Pancreas (tissue), 10 donors: ENCODE data around the gene WDR3. TPM values are rescaled to one million over a fixed set of nuclear protein-coding genes. Genes with fewer than 3 reads are reported as not detected.
A peak's percentile ranks its signal among the peaks of the same experiment; 100 is the strongest.

ENCODE experiments used
- ATAC-seq, 4 donors: fragments of 200-7000 bp; cut with Tn5 transposase; one replicate each; pipeline versions ENCODE4 v1.8.0 to v1.9.1; 2020; ENCODE audit warnings: mild to moderate bottlenecking in 4 of 4, moderate library complexity in 4 of 4
- DNase-seq, 6 donors: peaks; one replicate each; pipeline ENCODE4 v3.0.0-alpha.2; 2020
- FAIRE-seq: peaks from 2 replicates; lab custom pipeline; 2012; peaks lifted over from hg19 to GRCh38; lab: Jason Lieb, UNC
- H3K27ac ChIP-seq, 4 donors: fragments of 200-600 bp; sonication (generic); 1 replicate in 3 of 4; 2 replicates in 1 of 4; pipeline versions ENCODE4 v1.5.0 to v1.8.0; 2020
- H3K27me3 ChIP-seq, 4 donors: fragments of 200-600 bp; one replicate each; pipeline ENCODE4 v1.8.0; 2021
- H3K36me3 ChIP-seq, 3 donors: fragments of 200-600 bp; sonication (generic) in 1 of 3; one replicate each; pipeline versions ENCODE4 v1.5.0 to v1.8.0; 2020 to 2021
- H3K4me1 ChIP-seq, 3 donors: fragments of 200-600 bp; one replicate each; pipeline ENCODE4 v1.8.0; 2021
- H3K4me3 ChIP-seq, 4 donors: fragments of 200-600 bp; sonication (generic) in 2 of 4; one replicate each; pipeline versions ENCODE4 v1.5.0 to v1.8.0; 2020 to 2021
- H3K9me3 ChIP-seq, 4 donors: fragments of 200-600 bp; one replicate each; pipeline ENCODE4 v1.8.0; 2021
- CTCF ChIP-seq, 4 donors: fragments of 200-600 bp; sonication (generic) in 3 of 4; IDR thresholded peaks; one replicate each; pipeline versions ENCODE4 v1.5.0 to v1.8.0; 2021; ENCODE audit warnings: antibody characterized with exemption in 4 of 4
- WGBS, 2 donors: extraction: QIAGEN DNeasy Blood & Tissue Kit; methylation state at CpG; one replicate each; pipeline ENCODE4 v1.1.7; 2013; 5-methylcytosine and 5-hydroxymethylcytosine counted together
- intact Hi-C, 3 donors: fragments of 100-400 bp; cut with DNase I; formaldehyde crosslinking; loops; one replicate each; pipeline versions ENCODE4 v1.11.1 to v1.14.2; 2022
- polyA plus RNA-seq, 2 donors: library from polyadenylated mRNA; stranded (reverse); fragments of 200-250 nt; gene quantifications; one replicate each; pipeline ENCODE4 v1.2.3, GENCODE V29; 2013
- total RNA-seq, 6 donors: library from RNA; stranded (reverse); fragmentation: NEBNext Ultra II Directional in 4 of 6; extraction: Animal tissue kit (Norgen Biotek cat#: 25700) in 4 of 6; gene quantifications; one replicate each; pipeline versions ENCODE4 v1.2.1 to v1.2.4, GENCODE V29; 2021 to 2023
- donor health status: healthy with polysubstance abuse.
- donor health status: DM: no; HTN: no; CAD: no; lungs with moderate emphysema.
- donor health status: DM: no; HTN: no; CAD: no.
- donor health status: control.
- donor health status: control.
- donor health status: Bipolar disorder and iron deficiency.
- donor health status: DM: yes; HTN: yes; CAD: no.
- donor health status: DM: no; HTN: no; CAD: no.
- donor health status: DM: no; HTN: no; CAD: no.
- donor health status: DM: yes; HTN: yes; CAD: no.

The WDR3 gene
- total and polyA plus RNA-seq, 8 donors: 1.5 to 18.8 (median 12.3) TPM

DNA sequence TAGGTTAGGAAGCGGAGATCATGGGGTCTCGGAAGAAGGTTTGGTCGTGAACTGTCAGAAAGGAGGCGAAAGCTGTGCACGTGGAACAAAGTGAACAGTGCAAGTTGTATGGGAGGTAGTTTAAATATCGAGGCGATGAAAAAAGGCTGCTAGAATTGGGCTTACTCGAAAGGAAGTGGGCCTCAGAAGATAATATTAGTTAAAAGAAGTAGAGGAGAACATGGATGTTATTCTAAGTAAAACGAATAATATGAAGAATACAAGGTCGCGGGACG lies 571 bp downstream of the WDR3 start:
- 0% methylated on average over 12 of the region's 12 CpGs for WGBS, 2 donors
- Histone ChIP-seq H3K4me1 (peaks cover 30 to 34% (median 32%) of the 10 kb centered on the region in 3 donors), H3K36me3 (peaks cover 0 to 7% (median 3%) of the 10 kb centered on the region in 3 donors), H3K27me3 (no peaks in the 10 kb centered on the region), H3K27ac (peak overlapping the region in 3 of 4 donors; percentile 65 to 90 (median 81)), H3K4me3 (peak overlapping the region; percentile 87 to 96 (median 90)), H3K9me3 (no peaks in the 10 kb centered on the region)
- DNase-seq (no peak), ATAC-seq (no peak), FAIRE-seq (no peak)
- intact Hi-C loops: no loop called here
- TF ChIP-seq CTCF (IDR thresholded peaks at IDR 0.05): no peak

DNA sequence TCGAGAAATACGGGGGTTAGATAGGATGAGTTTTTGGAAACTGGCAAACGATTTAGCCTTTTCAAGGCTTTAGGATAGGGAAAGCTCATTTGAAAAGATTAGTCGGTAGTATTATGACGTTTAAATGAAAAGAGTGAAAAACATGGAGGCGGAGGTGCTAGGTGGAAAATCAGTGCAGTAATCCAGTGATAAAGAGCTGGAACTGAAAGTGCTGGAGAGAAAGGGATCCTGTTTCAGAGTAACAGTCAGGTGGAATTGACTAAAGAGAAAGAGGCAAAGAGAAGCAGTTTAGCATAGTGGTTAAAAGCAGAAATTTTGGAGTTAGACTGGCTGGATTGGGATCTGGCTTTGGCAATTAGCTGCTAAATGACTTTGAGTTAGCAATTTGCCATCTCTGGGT lies 945 bp downstream of the WDR3 start:
- no peak for DNase-seq
- Histone ChIP-seq H3K4me3 (peak overlapping the region; percentile 87 to 96 (median 90)), H3K27me3 (no peaks in the 10 kb centered on the region), H3K36me3 (peaks cover 0 to 11% (median 3%) of the 10 kb centered on the region in 3 donors), H3K27ac (peak overlapping the region in 2 of 4 donors; percentile 81 to 90), H3K4me1 (peaks cover 30 to 34% (median 32%) of the 10 kb centered on the region in 3 donors), H3K9me3 (no peaks in the 10 kb centered on the region)
- intact Hi-C loops: no loop called here
- peak in 1 of 4 donors; percentile 9 for ATAC-seq
- 1 to 2% methylated on average over 6 of the region's 6 CpGs for WGBS, 2 donors
- no peak for TF ChIP-seq CTCF (IDR thresholded peaks at IDR 0.05)
- FAIRE-seq: no peak

DNA sequence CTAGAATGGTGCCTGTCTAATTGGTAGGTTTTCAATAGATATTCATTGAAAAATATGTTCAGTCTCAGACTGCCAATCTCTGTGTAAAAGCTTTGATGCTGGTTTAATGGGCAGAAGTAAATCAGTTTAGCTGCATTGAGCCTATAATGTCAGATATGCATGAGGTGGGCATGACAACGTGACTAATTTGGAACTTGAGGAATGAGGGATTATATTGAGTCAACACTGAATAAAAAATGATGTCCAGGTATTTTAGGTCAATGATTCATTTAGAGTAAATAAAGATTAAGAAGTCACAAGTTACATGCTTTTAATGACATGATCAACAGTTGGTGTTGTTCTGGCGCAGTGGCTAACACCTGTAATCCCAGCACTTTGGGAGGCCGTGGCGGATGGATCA lies 3.0 kb downstream of the WDR3 start:
- no peak for FAIRE-seq
- peak in 1 of 6 donors; percentile 13 for DNase-seq
- Histone ChIP-seq H3K4me3 (no peak overlapping the region), H3K9me3 (no peaks in the 10 kb centered on the region), H3K36me3 (peaks cover 0 to 11% (median 3%) of the 10 kb centered on the region in 3 donors), H3K27ac (no peak overlapping the region), H3K4me1 (peaks cover 23 to 31% (median 29%) of the 10 kb centered on the region in 3 donors), H3K27me3 (no peaks in the 10 kb centered on the region)
- no peak for ATAC-seq
- intact Hi-C loops: no loop called here
- WGBS, 2 donors: 58 to 65% methylated on average over 4 of the region's 4 CpGs
- no peak for TF ChIP-seq CTCF (IDR thresholded peaks at IDR 0.05)

- intact Hi-C loops: no loop called here
- H3K27ac ChIP-seq: no peak overlapping the region
- WGBS, 2 donors: 78 to 83% methylated on average over 2 of the region's 2 CpGs
- DNase-seq (no peak), FAIRE-seq (no peak), ATAC-seq (no peak)
- peaks cover 0 to 15% (median 8%) of the 10 kb centered on the region in 3 donors for H3K36me3 ChIP-seq
- no peak for TF ChIP-seq CTCF (IDR thresholded peaks at IDR 0.05)
- H3K4me3 ChIP-seq: no peak overlapping the region
- no peaks in the 10 kb centered on the region for H3K9me3 ChIP-seq
- H3K27me3 ChIP-seq: no peaks in the 10 kb centered on the region
- peaks cover 14 to 20% (median 20%) of the 10 kb centered on the region in 3 donors for H3K4me1 ChIP-seq
These were observed 4.2 kb downstream of the WDR3 start for GRCh38 chr1:117933769-117934168.

DNA sequence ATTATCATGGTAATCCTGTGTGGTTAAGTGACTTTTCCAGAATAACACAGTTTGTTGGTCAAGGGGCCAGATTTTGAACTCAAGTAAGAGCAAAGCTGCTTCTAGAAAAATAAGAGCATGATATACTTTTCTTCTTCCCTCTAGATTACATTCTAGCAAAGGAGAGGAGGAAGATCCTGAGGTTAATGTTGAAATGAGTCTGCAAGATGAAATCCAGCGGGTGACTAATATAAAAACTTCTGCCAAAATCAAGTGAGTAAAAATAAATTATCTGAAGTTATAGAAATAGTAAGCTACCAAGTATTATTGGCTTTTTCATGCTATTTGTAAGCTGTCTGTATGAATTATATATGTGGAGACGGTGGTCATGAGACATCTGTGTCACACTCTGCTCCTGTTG lies 12.8 kb downstream of the WDR3 start:
- H3K9me3 ChIP-seq: no peaks in the 10 kb centered on the region
- no peak overlapping the region for H3K4me3 ChIP-seq
- intact Hi-C loops: no loop called here
- no peak for FAIRE-seq
- H3K4me1 ChIP-seq: no peaks in the 10 kb centered on the region
- no peak overlapping the region for H3K27ac ChIP-seq
- H3K27me3 ChIP-seq: no peaks in the 10 kb centered on the region
- DNase-seq: no peak
- 96% methylated on average over 2 of the region's 2 CpGs for WGBS, 2 donors
- H3K36me3 ChIP-seq: peaks cover 3 to 75% (median 57%) of the 10 kb centered on the region in 3 donors
- no peak for ATAC-seq
- no peak for TF ChIP-seq CTCF (IDR thresholded peaks at IDR 0.05)
